OCI-LY3 (cell line): ENCODE measurements around the gene SDE2.

Experiments
- CTCF ChIP-seq: fragments of 200-600, 300-600 bp; sonication (generic); IDR thresholded peaks from 2 replicates; pipeline ENCODE4 v1.5.1; 2014; ENCODE audit warnings: antibody characterized with exemption, low read length, low read depth
- EZH2phosphoT487 ChIP-seq: fragments of 200-600 bp; shearing (Covaris generic); IDR thresholded peaks from 2 replicates; pipeline ENCODE4 v1.6.1; 2018; ENCODE audit warnings: antibody characterized with exemption, mixed run types, low read depth

- TF ChIP-seq CTCF: no peak
- no peak for TF ChIP-seq EZH2phosphoT487
These were observed 62.6 kb downstream of the SDE2 start for GRCh38 chr1:225936523-225936922.
